Measurements from ENCODE around the gene SLC5A11. TPM values are rescaled to one million over a fixed set of nuclear protein-coding genes. Genes with fewer than 3 reads are reported as not detected.

The SLC5A11 gene
- polyA plus RNA-seq, 3 donors: 0.60 TPM; not detected in 2

DNA sequence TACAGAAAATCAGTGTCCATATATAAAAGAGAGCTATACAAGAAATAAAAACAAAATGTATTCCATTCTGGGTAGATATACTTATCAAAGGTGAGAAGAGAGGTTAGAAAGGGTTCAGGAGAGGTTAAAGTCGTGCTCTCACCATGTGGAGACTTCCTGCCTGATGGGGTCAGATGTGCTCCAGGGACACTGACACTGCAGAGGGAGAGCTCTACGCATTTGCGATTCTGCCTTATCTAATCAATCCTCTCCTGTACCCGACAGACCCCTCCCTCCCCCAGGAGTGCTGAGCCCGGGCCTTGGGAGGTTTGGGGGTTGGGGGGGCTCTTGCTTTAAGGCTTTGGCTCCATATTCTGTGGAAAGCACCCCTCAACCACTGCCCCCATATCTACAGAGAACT lies 16.6 kb upstream of the SLC5A11 start:
- Histone ChIP-seq H3K36me3 (replicated peaks in 1 of 2; ENCODE audit: control insufficient read depth in 1 of 2, insufficient read depth in 2 of 2, low read length in 2 of 2) (peaks cover 21 to 55% of the 10 kb centered on the region in 2 donors), H3K79me2 (ENCODE audit: insufficient read depth, low read length) (no peaks in the 10 kb centered on the region), H4K20me1 (ENCODE audit: insufficient read depth, low read length) (no peaks in the 10 kb centered on the region), H2AFZ (ENCODE audit: insufficient read depth, low read depth, low read length, poor library complexity, severe bottlenecking) (no peak overlapping the region), H3K27ac (ENCODE audit: low read depth in 1 of 2, low read length in 2 of 2) (no peak overlapping the region), H3K9ac (ENCODE audit: insufficient read depth, low read length, poor library complexity, severe bottlenecking) (no peak overlapping the region), H3K4me3 (replicated peaks in 1 of 3; ENCODE audit: low read depth in 2 of 3, low read length in 3 of 3) (no peak overlapping the region), H3K9me3 (replicated peaks in 1 of 2; ENCODE audit: control insufficient read depth in 1 of 2, insufficient read depth in 1 of 2, low read length in 2 of 2) (no peaks in the 10 kb centered on the region), H3K4me1 (ENCODE audit: control insufficient read depth in 1 of 2, insufficient read depth in 2 of 2, low read length in 2 of 2) (no peaks in the 10 kb centered on the region), H3K4me2 (replicated peaks; ENCODE audit: extremely low read depth, low read length, poor library complexity, severe bottlenecking) (no peak overlapping the region), H3K27me3 (ENCODE audit: control insufficient read depth in 2 of 2, insufficient read depth in 2 of 2, low read length in 2 of 2) (no peaks in the 10 kb centered on the region)
- Mint-ChIP-seq H3K36me3 (peaks cover 37 to 43% of the 10 kb centered on the region in 2 donors), H3K27ac (no peak overlapping the region), H3K4me3 (no peak overlapping the region), H3K4me1 (no peaks in the 10 kb centered on the region), H3K9me3 (no peaks in the 10 kb centered on the region), H3K27me3 (ENCODE audit: low read depth in 3 of 3) (peaks cover 0 to 4% (median 2%) of the 10 kb centered on the region in 3 donors)
- no peak for DNase-seq
- WGBS (ENCODE audit: insufficient coverage): no CpG with 5 or more reads among the region's 5 CpGs
- intact Hi-C loops (cut with micrococcal nuclease): no loop called here
- TF ChIP-seq, protein P1, sequence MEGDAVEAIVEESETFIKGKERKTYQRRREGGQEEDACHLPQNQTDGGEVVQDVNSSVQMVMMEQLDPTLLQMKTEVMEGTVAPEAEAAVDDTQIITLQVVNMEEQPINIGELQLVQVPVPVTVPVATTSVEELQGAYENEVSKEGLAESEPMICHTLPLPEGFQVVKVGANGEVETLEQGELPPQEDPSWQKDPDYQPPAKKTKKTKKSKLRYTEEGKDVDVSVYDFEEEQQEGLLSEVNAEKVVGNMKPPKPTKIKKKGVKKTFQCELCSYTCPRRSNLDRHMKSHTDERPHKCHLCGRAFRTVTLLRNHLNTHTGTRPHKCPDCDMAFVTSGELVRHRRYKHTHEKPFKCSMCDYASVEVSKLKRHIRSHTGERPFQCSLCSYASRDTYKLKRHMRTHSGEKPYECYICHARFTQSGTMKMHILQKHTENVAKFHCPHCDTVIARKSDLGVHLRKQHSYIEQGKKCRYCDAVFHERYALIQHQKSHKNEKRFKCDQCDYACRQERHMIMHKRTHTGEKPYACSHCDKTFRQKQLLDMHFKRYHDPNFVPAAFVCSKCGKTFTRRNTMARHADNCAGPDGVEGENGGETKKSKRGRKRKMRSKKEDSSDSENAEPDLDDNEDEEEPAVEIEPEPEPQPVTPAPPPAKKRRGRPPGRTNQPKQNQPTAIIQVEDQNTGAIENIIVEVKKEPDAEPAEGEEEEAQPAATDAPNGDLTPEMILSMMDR (IDR thresholded peaks at IDR 0.05): no peak

GRCh38 chr16:24833352-24833751 lies 12.4 kb upstream of the SLC5A11 start:
- peaks cover 3 to 7% of the 10 kb centered on the region in 2 donors for H3K36me3 Mint-ChIP-seq
- H3K79me2 ChIP-seq (ENCODE audit: insufficient read depth, low read length): no peaks in the 10 kb centered on the region
- no peak overlapping the region for H3K9ac ChIP-seq (ENCODE audit: insufficient read depth, low read length, poor library complexity, severe bottlenecking)
- no peaks in the 10 kb centered on the region for H3K27me3 ChIP-seq (ENCODE audit: control insufficient read depth in 2 of 2, insufficient read depth in 2 of 2, low read length in 2 of 2)
- no peaks in the 10 kb centered on the region for H4K20me1 ChIP-seq (ENCODE audit: insufficient read depth, low read length)
- peaks cover 2 to 3% of the 10 kb centered on the region in 2 donors for H3K4me1 ChIP-seq (ENCODE audit: control insufficient read depth in 1 of 2, insufficient read depth in 2 of 2, low read length in 2 of 2)
- H2AFZ ChIP-seq (ENCODE audit: insufficient read depth, low read depth, low read length, poor library complexity, severe bottlenecking): no peak overlapping the region
- no peak for DNase-seq
- H3K27ac Mint-ChIP-seq: no peak overlapping the region
- no peak overlapping the region for H3K27ac ChIP-seq (ENCODE audit: low read depth in 1 of 2, low read length in 2 of 2)
- H3K4me3 ChIP-seq (replicated peaks in 1 of 3; ENCODE audit: low read depth in 2 of 3, low read length in 3 of 3): no peak overlapping the region
- 98% methylated on average over 5 of the region's 6 CpGs for WGBS (ENCODE audit: insufficient coverage)
- H3K36me3 ChIP-seq (replicated peaks in 1 of 2; ENCODE audit: control insufficient read depth in 1 of 2, insufficient read depth in 2 of 2, low read length in 2 of 2): peaks cover 0 to 13% of the 10 kb centered on the region in 2 donors
- TF ChIP-seq, protein P1 (IDR thresholded peaks at IDR 0.05): no peak
- intact Hi-C loops (cut with micrococcal nuclease): no loop called here
- no peak overlapping the region for H3K4me3 Mint-ChIP-seq
- H3K9me3 Mint-ChIP-seq: no peaks in the 10 kb centered on the region
- peaks cover 2% of the 10 kb centered on the region for H3K4me1 Mint-ChIP-seq
- peaks cover 0 to 2% (median 0%) of the 10 kb centered on the region in 3 donors for H3K27me3 Mint-ChIP-seq (ENCODE audit: low read depth in 3 of 3)
- H3K4me2 ChIP-seq (replicated peaks; ENCODE audit: extremely low read depth, low read length, poor library complexity, severe bottlenecking): no peak overlapping the region
- no peaks in the 10 kb centered on the region for H3K9me3 ChIP-seq (replicated peaks in 1 of 2; ENCODE audit: control insufficient read depth in 1 of 2, insufficient read depth in 1 of 2, low read length in 2 of 2)
